Activated naive CD4-positive, alpha-beta T cell treated with anti-CD3 and anti-CD28 coated beads, Interleukin-2, amount 50 U/mL, for 24 hours (primary cell): ENCODE data around the gene STK35.

Source experiments
- H3K27ac Mint-ChIP-seq: one replicate; pipeline ENCODE4 v1.8.0; 2021; ENCODE audit warnings: mild to moderate bottlenecking, mixed read lengths
- H3K27me3 Mint-ChIP-seq: one replicate; pipeline ENCODE4 v1.8.0; 2021; ENCODE audit warnings: mixed read lengths
- H3K36me3 Mint-ChIP-seq: one replicate; pipeline ENCODE4 v1.8.0; 2021; ENCODE audit warnings: mixed read lengths
- H3K4me1 Mint-ChIP-seq: one replicate; pipeline ENCODE4 v1.8.0; 2021; ENCODE audit warnings: mixed read lengths
- H3K4me3 Mint-ChIP-seq: one replicate; pipeline ENCODE4 v1.8.0; 2021; ENCODE audit warnings: mild to moderate bottlenecking, mixed read lengths
- H3K9me3 Mint-ChIP-seq: one replicate; pipeline ENCODE4 v1.8.0; 2021; ENCODE audit warnings: mixed read lengths

STK35 gene

GRCh38 chr20:2139250-2139649 lies 37.6 kb downstream of the STK35 start:
- Mint-ChIP-seq H3K36me3 (peaks cover 3% of the 10 kb centered on the region), H3K9me3 (no peaks in the 10 kb centered on the region), H3K27me3 (no peaks in the 10 kb centered on the region), H3K4me3 (no peak overlapping the region), H3K27ac (no peak overlapping the region), H3K4me1 (peaks cover 19% of the 10 kb centered on the region)

- H3K36me3 Mint-ChIP-seq: peaks cover 3% of the 10 kb centered on the region
- peaks cover 19% of the 10 kb centered on the region for H3K4me1 Mint-ChIP-seq
- H3K27ac Mint-ChIP-seq: no peak overlapping the region
Measured at GRCh38 chr20:2139736-2140135, 38.1 kb downstream of the STK35 start.

GRCh38 chr20:2140561-2140960 lies 38.9 kb downstream of the STK35 start:
- no peaks in the 10 kb centered on the region for H3K9me3 Mint-ChIP-seq
- no peak overlapping the region for H3K27ac Mint-ChIP-seq
- H3K36me3 Mint-ChIP-seq: peaks cover 6% of the 10 kb centered on the region
- H3K4me1 Mint-ChIP-seq: peaks cover 19% of the 10 kb centered on the region
- no peaks in the 10 kb centered on the region for H3K27me3 Mint-ChIP-seq
- no peak overlapping the region for H3K4me3 Mint-ChIP-seq

More at GRCh38 chr20:2139736-2140135, 38.1 kb downstream of the STK35 start:
- Mint-ChIP-seq H3K27me3 (no peaks in the 10 kb centered on the region), H3K9me3 (no peaks in the 10 kb centered on the region), H3K4me3 (no peak overlapping the region)

GRCh38 chr20:2141600-2142575 lies 40.3 kb downstream of the STK35 start:
- Mint-ChIP-seq H3K36me3 (peaks cover 6% of the 10 kb centered on the region), H3K27ac (no peak overlapping the region), H3K4me3 (no peak overlapping the region), H3K4me1 (peaks cover 9% of the 10 kb centered on the region), H3K9me3 (no peaks in the 10 kb centered on the region), H3K27me3 (no peaks in the 10 kb centered on the region)

GRCh38 chr20:2142649-2143048 lies 41.0 kb downstream of the STK35 start:
- Mint-ChIP-seq H3K4me3 (no peak overlapping the region), H3K27me3 (no peaks in the 10 kb centered on the region), H3K36me3 (peaks cover 8% of the 10 kb centered on the region)

GRCh38 chr20:2143594-2143993 lies 42.0 kb downstream of the STK35 start:
- no peak overlapping the region for H3K27ac Mint-ChIP-seq
- no peak overlapping the region for H3K4me3 Mint-ChIP-seq
- peaks cover 10% of the 10 kb centered on the region for H3K36me3 Mint-ChIP-seq
- H3K27me3 Mint-ChIP-seq: no peaks in the 10 kb centered on the region
- H3K9me3 Mint-ChIP-seq: no peaks in the 10 kb centered on the region
- no peaks in the 10 kb centered on the region for H3K4me1 Mint-ChIP-seq

More at GRCh38 chr20:2142649-2143048, 41.0 kb downstream of the STK35 start:
- no peak overlapping the region for H3K27ac Mint-ChIP-seq
- H3K9me3 Mint-ChIP-seq: no peaks in the 10 kb centered on the region
- peaks cover 4% of the 10 kb centered on the region for H3K4me1 Mint-ChIP-seq

GRCh38 chr20:2144850-2145249 lies 43.2 kb downstream of the STK35 start:
- Mint-ChIP-seq H3K9me3 (no peaks in the 10 kb centered on the region), H3K27me3 (no peaks in the 10 kb centered on the region), H3K27ac (peak overlapping the region; percentile 41), H3K36me3 (peaks cover 10% of the 10 kb centered on the region), H3K4me1 (no peaks in the 10 kb centered on the region), H3K4me3 (no peak overlapping the region)

- Mint-ChIP-seq H3K4me1 (no peaks in the 10 kb centered on the region), H3K4me3 (no peak overlapping the region), H3K27me3 (no peaks in the 10 kb centered on the region), H3K27ac (no peak overlapping the region), H3K36me3 (peaks cover 10% of the 10 kb centered on the region), H3K9me3 (no peaks in the 10 kb centered on the region)
Measured at GRCh38 chr20:2145376-2145775, 43.7 kb downstream of the STK35 start.

- Mint-ChIP-seq H3K27ac (no peak overlapping the region), H3K27me3 (no peaks in the 10 kb centered on the region)
Measured at GRCh38 chr20:2146080-2146867, 44.6 kb downstream of the STK35 start.

GRCh38 chr20:2149507-2149906 lies 47.9 kb downstream of the STK35 start:
- no peaks in the 10 kb centered on the region for H3K27me3 Mint-ChIP-seq
- H3K4me3 Mint-ChIP-seq: no peak overlapping the region
- H3K27ac Mint-ChIP-seq: no peak overlapping the region
- no peaks in the 10 kb centered on the region for H3K4me1 Mint-ChIP-seq
- H3K9me3 Mint-ChIP-seq: no peaks in the 10 kb centered on the region
- peaks cover 7% of the 10 kb centered on the region for H3K36me3 Mint-ChIP-seq

More at GRCh38 chr20:2146080-2146867, 44.6 kb downstream of the STK35 start:
- Mint-ChIP-seq H3K4me1 (no peaks in the 10 kb centered on the region), H3K4me3 (no peak overlapping the region), H3K9me3 (no peaks in the 10 kb centered on the region), H3K36me3 (peaks cover 10% of the 10 kb centered on the region)

GRCh38 chr20:2150660-2151059 lies 49.0 kb downstream of the STK35 start:
- Mint-ChIP-seq H3K27me3 (no peaks in the 10 kb centered on the region), H3K36me3 (peaks cover 4% of the 10 kb centered on the region), H3K4me1 (no peaks in the 10 kb centered on the region), H3K27ac (no peak overlapping the region), H3K4me3 (no peak overlapping the region), H3K9me3 (no peaks in the 10 kb centered on the region)

- Mint-ChIP-seq H3K36me3 (peaks cover 4% of the 10 kb centered on the region), H3K4me3 (no peak overlapping the region), H3K4me1 (no peaks in the 10 kb centered on the region), H3K27ac (no peak overlapping the region), H3K27me3 (no peaks in the 10 kb centered on the region), H3K9me3 (no peaks in the 10 kb centered on the region)
Measured at GRCh38 chr20:2151858-2152281, 50.2 kb downstream of the STK35 start.

GRCh38 chr20:2152317-2152716 lies 50.7 kb downstream of the STK35 start:
- Mint-ChIP-seq H3K27me3 (no peaks in the 10 kb centered on the region), H3K4me1 (no peaks in the 10 kb centered on the region), H3K4me3 (no peak overlapping the region), H3K36me3 (peaks cover 2% of the 10 kb centered on the region), H3K27ac (no peak overlapping the region), H3K9me3 (no peaks in the 10 kb centered on the region)

GRCh38 chr20:2153326-2153725 lies 51.7 kb downstream of the STK35 start:
- peaks cover under 1% of the 10 kb centered on the region for H3K36me3 Mint-ChIP-seq
- H3K27me3 Mint-ChIP-seq: no peaks in the 10 kb centered on the region
- H3K27ac Mint-ChIP-seq: no peak overlapping the region
- no peaks in the 10 kb centered on the region for H3K9me3 Mint-ChIP-seq
- H3K4me3 Mint-ChIP-seq: no peak overlapping the region
- H3K4me1 Mint-ChIP-seq: no peaks in the 10 kb centered on the region

- no peaks in the 10 kb centered on the region for H3K4me1 Mint-ChIP-seq
- H3K27me3 Mint-ChIP-seq: no peaks in the 10 kb centered on the region
- no peak overlapping the region for H3K27ac Mint-ChIP-seq
- H3K9me3 Mint-ChIP-seq: no peaks in the 10 kb centered on the region
- no peak overlapping the region for H3K4me3 Mint-ChIP-seq
- H3K36me3 Mint-ChIP-seq: no peaks in the 10 kb centered on the region
Measured at GRCh38 chr20:2156224-2156623, 54.6 kb downstream of the STK35 start.
